CD4-positive, CD25-positive, alpha-beta regulatory T cell (primary cell): ENCODE measurements around the gene LAMA1. TPM values are rescaled to one million over a fixed set of nuclear protein-coding genes. Genes with fewer than 3 reads are reported as not detected.
"Not testable (repeated sequence)": the region's sequence is repeated elsewhere in the genome, so short reads cannot be mapped to it uniquely, and the experiment has no call there.

Experiments
- ATAC-seq, 2 donors: fragments of 150-1000 bp; cut with Tn5 transposase; one replicate each; pipeline ENCODE4 v1.10.0; 2021; ENCODE audit warnings: low read depth in 2 of 2, moderate number of reproducible peaks in 2 of 2, moderate library complexity in 1 of 2
- DNase-seq, 3 donors: peaks; one replicate each; pipeline versions ENCODE4 v3.0.0 to v3.0.0-alpha.2; 2012 to 2022; ENCODE audit warnings: mixed read lengths in 1 of 3
- H3K27ac ChIP-seq: one replicate; pipeline ENCODE4 v1.7.0; 2013; ENCODE audit warnings: mild to moderate bottlenecking, low read length; ENCODE audit not compliant: insufficient read depth, poor library complexity, severe bottlenecking
- H3K27me3 ChIP-seq: one replicate; pipeline ENCODE4 v1.7.0; 2013; ENCODE audit warnings: low read length; ENCODE audit not compliant: control insufficient read depth, insufficient read depth
- H3K36me3 ChIP-seq: one replicate; pipeline ENCODE4 v1.7.0; 2013; ENCODE audit warnings: mild to moderate bottlenecking, low read length, moderate library complexity; ENCODE audit not compliant: control insufficient read depth, insufficient read depth
- H3K4me1 ChIP-seq: 2 replicates; pipeline ENCODE4 v1.7.0; 2013; ENCODE audit warnings: mild to moderate bottlenecking, low read length; ENCODE audit not compliant: insufficient read depth, control insufficient read depth, poor library complexity, severe bottlenecking
- H3K4me3 ChIP-seq: one replicate; pipeline ENCODE4 v1.7.0; 2013; ENCODE audit warnings: low read depth, mild to moderate bottlenecking, low read length, moderate library complexity
- H3K9me3 ChIP-seq, 2 experiments: 1 replicate in 1 of 2; 2 replicates in 1 of 2; pipeline ENCODE4 v1.7.0; 2013; ENCODE audit warnings: low read length in 2 of 2, mild to moderate bottlenecking in 1 of 2, moderate library complexity in 1 of 2; ENCODE audit not compliant: control insufficient read depth in 2 of 2
- H3K27ac Mint-ChIP-seq, 3 donors: one replicate each; pipeline ENCODE4 v1.8.0; 2020 to 2022; ENCODE audit warnings: mild to moderate bottlenecking in 3 of 3, mixed read lengths in 3 of 3, moderate library complexity in 2 of 3
- H3K27me3 Mint-ChIP-seq: one replicate; pipeline ENCODE4 v1.8.0; 2022; ENCODE audit warnings: mild to moderate bottlenecking, mixed read lengths
- H3K36me3 Mint-ChIP-seq: one replicate; pipeline ENCODE4 v1.8.0; 2020; ENCODE audit warnings: mixed read lengths
- H3K4me1 Mint-ChIP-seq, 4 donors: one replicate each; pipeline ENCODE4 v1.8.0; 2020 to 2022; ENCODE audit warnings: mixed read lengths in 4 of 4, mild to moderate bottlenecking in 1 of 4
- H3K4me3 Mint-ChIP-seq, 4 donors: one replicate each; pipeline ENCODE4 v1.8.0; 2020 to 2022; ENCODE audit warnings: mild to moderate bottlenecking in 4 of 4, mixed read lengths in 4 of 4, moderate library complexity in 3 of 4
- H3K9me3 Mint-ChIP-seq, 7 donors: one replicate each; pipeline ENCODE4 v1.8.0; 2020 to 2022; ENCODE audit warnings: mixed read lengths in 7 of 7, mild to moderate bottlenecking in 3 of 7, moderate library complexity in 2 of 7
- polyA plus RNA-seq, 4 donors: library from polyadenylated mRNA; unstranded; fragments of 300-500 nt; fragmentation: Illumina TruSeq; gene quantifications; one replicate each; pipeline ENCODE4 v1.2.3, GENCODE V29; 2021
- total RNA-seq: library from RNA; stranded (reverse); gene quantifications from one replicate; pipeline ENCODE4 v1.2.3, GENCODE V29; 2022

The LAMA1 gene
- total and polyA plus RNA-seq, 5 donors from 2014 or later, result not detected

- Mint-ChIP-seq H3K27ac (no peak overlapping the region), H3K4me1 (no peaks in the 10 kb centered on the region), H3K36me3 (no peaks in the 10 kb centered on the region), H3K9me3 (peaks cover 0 to 10% (median 2%) of the 10 kb centered on the region in 7 donors), H3K4me3 (no peak overlapping the region), H3K27me3 (no peaks in the 10 kb centered on the region)
- H3K4me1 ChIP-seq, result no peaks in the 10 kb centered on the region
- H3K27ac ChIP-seq, result no peak overlapping the region
- H3K9me3 ChIP-seq, result no peaks in the 10 kb centered on the region
- no peaks in the 10 kb centered on the region for H3K27me3 ChIP-seq
- no peak for ATAC-seq
- no peak for DNase-seq
- H3K4me3 ChIP-seq, result no peak overlapping the region
- H3K36me3 ChIP-seq, result no peaks in the 10 kb centered on the region
Observed at GRCh38 chr18:6939972-6940371, 177.6 kb downstream of the LAMA1 start.

- H3K9me3 Mint-ChIP-seq, result peaks cover 0 to 12% (median 2%) of the 10 kb centered on the region in 7 donors
- not testable (repeated sequence) for H3K4me3 ChIP-seq, H3K4me3 Mint-ChIP-seq, H3K27me3 ChIP-seq, DNase-seq, H3K4me1 Mint-ChIP-seq, ATAC-seq, H3K27ac Mint-ChIP-seq, H3K36me3 ChIP-seq, H3K27me3 Mint-ChIP-seq, H3K36me3 Mint-ChIP-seq, H3K27ac ChIP-seq, H3K4me1 ChIP-seq, H3K9me3 ChIP-seq
Observed at GRCh38 chr18:6938403-6938802, 179.2 kb downstream of the LAMA1 start.

DNA sequence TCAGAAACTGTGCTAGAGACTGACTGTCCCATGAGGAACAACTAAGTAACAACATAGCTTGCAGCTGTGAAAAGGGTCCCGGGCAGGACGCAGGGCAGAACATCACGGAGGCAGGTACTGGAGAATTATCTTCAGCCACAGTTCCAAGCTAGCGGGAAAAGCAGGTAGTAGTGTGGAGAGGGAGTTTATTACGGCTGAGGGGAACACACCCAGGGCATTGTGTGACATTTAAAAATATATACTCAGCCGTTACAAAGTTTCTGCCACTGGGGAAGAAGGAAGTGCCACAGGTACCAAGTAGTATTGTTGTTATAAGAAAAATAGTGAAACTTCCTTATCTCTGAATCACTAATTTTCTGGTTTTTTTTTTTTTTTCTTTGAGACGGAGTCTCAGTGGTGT lies 179.6 kb downstream of the LAMA1 start:
- Histone ChIP-seq H3K36me3 (no peaks in the 10 kb centered on the region), H3K27me3 (no peaks in the 10 kb centered on the region), H3K27ac (no peak overlapping the region), H3K4me1 (no peaks in the 10 kb centered on the region), H3K4me3 (no peak overlapping the region), H3K9me3 (no peaks in the 10 kb centered on the region)
- no peaks in the 10 kb centered on the region for H3K27me3 Mint-ChIP-seq
- H3K36me3 Mint-ChIP-seq, result no peaks in the 10 kb centered on the region
- H3K4me1 Mint-ChIP-seq, result no peaks in the 10 kb centered on the region
- H3K27ac Mint-ChIP-seq, result no peak overlapping the region
- DNase-seq (no peak), ATAC-seq (no peak)
- peaks cover 0 to 12% (median 2%) of the 10 kb centered on the region in 7 donors for H3K9me3 Mint-ChIP-seq
- H3K4me3 Mint-ChIP-seq, result no peak overlapping the region

DNA sequence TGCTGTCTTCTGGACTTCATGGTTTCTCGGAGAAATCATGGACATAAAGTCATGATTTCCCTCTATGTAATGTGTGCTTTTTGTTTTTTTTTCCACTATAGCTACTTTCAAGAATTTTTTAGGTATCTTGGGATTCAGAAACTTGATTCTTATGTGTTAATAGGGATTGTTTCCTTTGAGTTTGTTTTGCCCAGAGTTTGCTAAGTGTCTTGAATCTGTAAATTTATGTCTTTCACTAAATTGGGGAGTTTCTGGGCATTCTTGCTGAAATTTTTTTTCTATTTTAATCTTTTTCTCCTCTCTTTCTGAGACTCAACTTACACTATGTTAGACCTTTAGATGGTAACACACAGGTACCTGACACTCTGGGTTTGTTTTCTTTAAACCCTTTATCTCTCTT lies 182.7 kb downstream of the LAMA1 start:
- Mint-ChIP-seq H3K9me3 (peaks cover 0 to 9% (median 2%) of the 10 kb centered on the region in 7 donors), H3K27me3 (no peaks in the 10 kb centered on the region), H3K27ac (no peak overlapping the region), H3K36me3 (no peaks in the 10 kb centered on the region), H3K4me1 (no peaks in the 10 kb centered on the region), H3K4me3 (no peak overlapping the region)
- ATAC-seq (no peak), DNase-seq (no peak)
- Histone ChIP-seq H3K9me3 (no peaks in the 10 kb centered on the region), H3K36me3 (no peaks in the 10 kb centered on the region), H3K4me3 (no peak overlapping the region), H3K4me1 (no peaks in the 10 kb centered on the region), H3K27me3 (no peaks in the 10 kb centered on the region), H3K27ac (no peak overlapping the region)

DNA sequence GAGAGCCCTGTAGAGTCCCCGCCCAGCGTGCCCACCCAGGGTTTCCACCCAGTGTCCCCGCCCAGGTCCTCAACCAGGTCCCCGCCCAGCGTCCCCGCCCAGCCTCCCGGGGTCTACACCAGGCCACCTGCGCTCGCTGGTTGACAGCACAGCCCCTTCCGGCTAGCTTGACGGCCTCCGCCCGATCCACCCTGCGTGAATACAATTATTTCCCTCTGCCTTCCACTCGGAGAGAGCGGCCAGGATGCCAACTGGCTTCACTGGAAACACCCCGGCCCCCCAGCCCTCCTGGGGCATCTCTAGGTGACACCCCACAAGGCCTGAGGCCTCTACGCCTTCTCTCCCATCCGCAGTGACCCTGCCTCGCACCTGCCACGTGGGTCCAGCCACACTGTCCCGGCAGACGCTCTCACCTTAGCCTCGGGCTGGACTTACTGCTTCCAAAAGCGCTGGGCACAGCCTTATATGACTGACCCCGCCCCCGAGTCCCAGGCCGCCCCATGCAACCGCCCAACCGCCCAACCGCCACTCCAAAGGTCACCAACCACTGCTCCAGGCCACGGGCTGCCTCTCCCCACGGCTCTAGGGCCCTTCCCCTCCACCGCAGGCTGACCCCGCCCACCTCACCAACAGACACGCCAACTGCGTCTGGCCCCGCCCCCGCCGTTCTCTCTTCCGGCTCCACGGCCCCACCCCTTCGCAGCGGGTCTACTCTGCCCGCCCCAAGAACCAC lies 188.1 kb downstream of the LAMA1 start:
- H3K27ac Mint-ChIP-seq, result no peak overlapping the region
- Histone ChIP-seq H3K36me3 (no peaks in the 10 kb centered on the region), H3K9me3 (no peaks in the 10 kb centered on the region), H3K4me1 (no peaks in the 10 kb centered on the region), H3K4me3 (no peak overlapping the region), H3K27ac (no peak overlapping the region), H3K27me3 (no peaks in the 10 kb centered on the region)
- H3K27me3 Mint-ChIP-seq, result no peaks in the 10 kb centered on the region
- no peaks in the 10 kb centered on the region for H3K4me1 Mint-ChIP-seq
- ATAC-seq, result no peak
- DNase-seq, result no peak
- no peak overlapping the region for H3K4me3 Mint-ChIP-seq
- H3K9me3 Mint-ChIP-seq, result peaks cover under 1 to 8% (median 2%) of the 10 kb centered on the region in 7 donors
- H3K36me3 Mint-ChIP-seq, result no peaks in the 10 kb centered on the region

- ATAC-seq, result no peak
- Mint-ChIP-seq H3K9me3 (peaks cover 0 to 10% (median 4%) of the 10 kb centered on the region in 7 donors), H3K36me3 (no peaks in the 10 kb centered on the region), H3K27me3 (no peaks in the 10 kb centered on the region), H3K27ac (no peak overlapping the region), H3K4me1 (no peaks in the 10 kb centered on the region), H3K4me3 (no peak overlapping the region)
- H3K9me3 ChIP-seq, result no peaks in the 10 kb centered on the region
- no peak overlapping the region for H3K27ac ChIP-seq
- no peak for DNase-seq
- H3K27me3 ChIP-seq, result no peaks in the 10 kb centered on the region
- no peak overlapping the region for H3K4me3 ChIP-seq
- no peaks in the 10 kb centered on the region for H3K36me3 ChIP-seq
- H3K4me1 ChIP-seq, result no peaks in the 10 kb centered on the region
Observed at GRCh38 chr18:6928359-6928758, 189.2 kb downstream of the LAMA1 start.

DNA sequence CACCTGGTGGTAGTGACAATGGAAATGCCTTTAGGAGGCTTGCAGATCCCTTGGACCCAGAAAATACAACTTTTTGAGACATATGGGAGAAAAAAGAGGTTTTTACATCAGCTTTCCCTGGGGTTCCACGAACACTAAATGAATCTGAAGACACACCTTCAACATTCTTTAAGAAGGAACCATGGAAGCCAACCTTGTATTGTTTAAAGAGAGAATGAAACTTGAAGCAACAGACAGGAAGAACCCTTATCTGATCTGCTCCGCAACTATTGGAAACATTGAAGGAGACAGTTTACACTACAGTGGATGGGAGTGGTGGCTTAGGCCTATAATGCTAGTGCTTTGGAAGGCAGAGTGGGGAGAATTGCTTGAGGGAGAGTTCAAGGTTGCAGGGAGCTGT lies 190.4 kb downstream of the LAMA1 start:
- DNase-seq, result no peak
- no peaks in the 10 kb centered on the region for H3K27me3 ChIP-seq
- no peak overlapping the region for H3K27ac ChIP-seq
- H3K4me3 ChIP-seq, result no peak overlapping the region
- no peak for ATAC-seq
- Mint-ChIP-seq H3K27ac (no peak overlapping the region), H3K36me3 (no peaks in the 10 kb centered on the region), H3K4me3 (no peak overlapping the region), H3K27me3 (no peaks in the 10 kb centered on the region), H3K4me1 (no peaks in the 10 kb centered on the region), H3K9me3 (peaks cover 0 to 7% (median 4%) of the 10 kb centered on the region in 7 donors)
- no peaks in the 10 kb centered on the region for H3K36me3 ChIP-seq
- no peaks in the 10 kb centered on the region for H3K9me3 ChIP-seq
- H3K4me1 ChIP-seq, result no peaks in the 10 kb centered on the region

DNA sequence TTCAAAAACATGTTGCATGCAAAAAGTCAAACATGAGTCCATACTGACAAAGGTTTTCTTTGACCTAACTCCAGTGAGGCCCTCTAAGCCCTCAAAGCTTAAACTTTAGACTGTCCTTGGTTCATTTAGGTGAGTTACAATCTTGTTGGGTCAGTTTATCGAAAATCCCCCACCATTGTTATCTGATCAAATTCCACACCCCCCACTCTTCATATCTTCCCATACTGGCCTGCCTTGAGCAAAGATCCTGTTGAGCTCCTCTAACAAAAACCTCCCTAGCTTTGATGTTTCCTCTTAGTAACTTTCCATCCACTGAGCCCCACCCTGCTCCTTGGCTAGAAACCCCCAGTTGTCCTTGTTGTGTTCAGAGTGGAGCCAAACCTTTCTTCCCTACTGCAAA lies 194.4 kb downstream of the LAMA1 start:
- Mint-ChIP-seq H3K27ac (no peak overlapping the region), H3K4me1 (no peaks in the 10 kb centered on the region), H3K9me3 (peaks cover 1 to 7% (median 4%) of the 10 kb centered on the region in 7 donors), H3K36me3 (no peaks in the 10 kb centered on the region), H3K4me3 (no peak overlapping the region), H3K27me3 (no peaks in the 10 kb centered on the region)
- Histone ChIP-seq H3K4me1 (no peaks in the 10 kb centered on the region), H3K36me3 (no peaks in the 10 kb centered on the region), H3K4me3 (no peak overlapping the region), H3K9me3 (no peaks in the 10 kb centered on the region), H3K27me3 (no peaks in the 10 kb centered on the region), H3K27ac (no peak overlapping the region)
- no peak for DNase-seq
- ATAC-seq, result no peak
